ENCODE results near the gene KLHL41.

DNA sequence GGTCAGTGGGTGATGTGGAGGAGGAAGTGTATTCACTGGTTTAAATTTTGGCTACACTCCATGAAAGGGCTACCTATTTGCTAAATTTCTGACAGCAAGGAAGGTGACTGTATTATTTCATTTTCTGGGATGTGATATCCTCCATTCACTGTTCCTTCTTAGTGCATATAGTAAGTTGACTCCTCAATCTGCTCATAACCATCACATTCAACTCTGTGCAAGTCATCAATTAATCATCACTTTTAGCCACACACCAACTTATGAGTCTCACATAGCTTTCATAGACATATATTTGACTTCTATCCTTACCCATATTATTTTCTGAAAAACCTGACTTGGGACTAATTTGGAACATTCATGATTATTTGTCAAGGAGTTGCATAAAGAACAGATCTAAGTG, 16.9 kb downstream of the KLHL41 start:
- TF ChIP-seq, protein P1, sequence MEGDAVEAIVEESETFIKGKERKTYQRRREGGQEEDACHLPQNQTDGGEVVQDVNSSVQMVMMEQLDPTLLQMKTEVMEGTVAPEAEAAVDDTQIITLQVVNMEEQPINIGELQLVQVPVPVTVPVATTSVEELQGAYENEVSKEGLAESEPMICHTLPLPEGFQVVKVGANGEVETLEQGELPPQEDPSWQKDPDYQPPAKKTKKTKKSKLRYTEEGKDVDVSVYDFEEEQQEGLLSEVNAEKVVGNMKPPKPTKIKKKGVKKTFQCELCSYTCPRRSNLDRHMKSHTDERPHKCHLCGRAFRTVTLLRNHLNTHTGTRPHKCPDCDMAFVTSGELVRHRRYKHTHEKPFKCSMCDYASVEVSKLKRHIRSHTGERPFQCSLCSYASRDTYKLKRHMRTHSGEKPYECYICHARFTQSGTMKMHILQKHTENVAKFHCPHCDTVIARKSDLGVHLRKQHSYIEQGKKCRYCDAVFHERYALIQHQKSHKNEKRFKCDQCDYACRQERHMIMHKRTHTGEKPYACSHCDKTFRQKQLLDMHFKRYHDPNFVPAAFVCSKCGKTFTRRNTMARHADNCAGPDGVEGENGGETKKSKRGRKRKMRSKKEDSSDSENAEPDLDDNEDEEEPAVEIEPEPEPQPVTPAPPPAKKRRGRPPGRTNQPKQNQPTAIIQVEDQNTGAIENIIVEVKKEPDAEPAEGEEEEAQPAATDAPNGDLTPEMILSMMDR (IDR thresholded peaks at IDR 0.05; ENCODE audit: poor library complexity) = no peak
- TF ChIP-seq EZH2phosphoT487 (IDR thresholded peaks at IDR 0.05; ENCODE audit: low read depth, severe bottlenecking, unreplicated experiment) = no peak
